Measurements from ENCODE around the gene TXNDC11. TPM values are rescaled to one million over a fixed set of nuclear protein-coding genes. Genes with fewer than 3 reads are reported as not detected.

The TXNDC11 gene
- total RNA-seq, 1 donor from 2014 or later: 29.0 TPM

DNA sequence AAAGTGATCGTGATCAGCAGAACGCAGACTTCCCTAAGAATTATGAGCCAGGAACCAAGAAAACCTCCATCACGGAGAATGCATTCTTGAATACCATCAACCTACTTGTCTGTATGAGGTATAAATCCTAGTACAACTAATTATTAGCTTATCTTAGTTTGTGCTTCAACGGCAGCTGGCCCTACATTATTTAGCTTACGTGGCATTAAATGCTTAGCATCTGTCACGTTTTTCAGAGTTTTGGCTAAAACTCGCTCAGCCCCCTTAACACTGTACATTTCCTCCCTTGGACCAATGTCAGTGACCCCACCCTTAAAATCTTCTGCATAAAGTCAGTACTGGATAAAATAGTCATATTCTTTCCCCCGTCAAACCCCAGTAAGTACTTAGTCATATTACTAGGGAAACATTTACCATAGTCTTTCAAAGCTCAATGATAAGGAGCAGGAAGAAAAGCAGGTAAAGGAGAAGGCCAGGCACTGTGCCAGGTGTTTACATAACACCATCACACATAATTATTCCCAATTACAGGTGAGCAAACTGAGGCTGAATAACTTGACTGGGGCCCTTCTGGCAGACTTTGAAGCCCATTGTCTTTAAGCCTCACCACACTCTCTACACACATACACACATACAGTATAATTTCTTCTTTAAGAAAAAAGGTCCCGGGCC, 16.6 kb upstream of the TXNDC11 start:
- no peaks in the 10 kb centered on the region for H3K27me3 Mint-ChIP-seq (ENCODE audit: low read depth, unreplicated experiment)
- Histone ChIP-seq H4K20me1 (ENCODE audit: insufficient read depth, low read length) (peaks cover 34% of the 10 kb centered on the region), H3K27me3 (ENCODE audit: insufficient read depth, low read length) (no peaks in the 10 kb centered on the region), H3K4me3 (ENCODE audit: insufficient read depth, low read depth, low read length) (no peak overlapping the region), H3K4me2 (ENCODE audit: low read length) (no peak overlapping the region), H3K36me3 (ENCODE audit: insufficient read depth, low read length) (peaks cover 52% of the 10 kb centered on the region), H3K27ac (ENCODE audit: low read depth, low read length) (no peak overlapping the region), H3K9me3 (ENCODE audit: insufficient read depth, low read depth, low read length) (no peaks in the 10 kb centered on the region), H3K79me2 (ENCODE audit: insufficient read depth, low read length) (peaks cover 5% of the 10 kb centered on the region), H2AFZ (ENCODE audit: low read depth, low read length) (no peak overlapping the region), H3K4me1 (ENCODE audit: insufficient read depth, low read length) (peaks cover 15% of the 10 kb centered on the region), H3K9ac (ENCODE audit: low read length) (no peak overlapping the region)
- H3K4me1 Mint-ChIP-seq (ENCODE audit: low read depth, unreplicated experiment): peaks cover 16% of the 10 kb centered on the region
- FAIRE-seq: no peak
- H3K9me3 Mint-ChIP-seq (ENCODE audit: unreplicated experiment): no peaks in the 10 kb centered on the region
- TF ChIP-seq, protein P1, sequence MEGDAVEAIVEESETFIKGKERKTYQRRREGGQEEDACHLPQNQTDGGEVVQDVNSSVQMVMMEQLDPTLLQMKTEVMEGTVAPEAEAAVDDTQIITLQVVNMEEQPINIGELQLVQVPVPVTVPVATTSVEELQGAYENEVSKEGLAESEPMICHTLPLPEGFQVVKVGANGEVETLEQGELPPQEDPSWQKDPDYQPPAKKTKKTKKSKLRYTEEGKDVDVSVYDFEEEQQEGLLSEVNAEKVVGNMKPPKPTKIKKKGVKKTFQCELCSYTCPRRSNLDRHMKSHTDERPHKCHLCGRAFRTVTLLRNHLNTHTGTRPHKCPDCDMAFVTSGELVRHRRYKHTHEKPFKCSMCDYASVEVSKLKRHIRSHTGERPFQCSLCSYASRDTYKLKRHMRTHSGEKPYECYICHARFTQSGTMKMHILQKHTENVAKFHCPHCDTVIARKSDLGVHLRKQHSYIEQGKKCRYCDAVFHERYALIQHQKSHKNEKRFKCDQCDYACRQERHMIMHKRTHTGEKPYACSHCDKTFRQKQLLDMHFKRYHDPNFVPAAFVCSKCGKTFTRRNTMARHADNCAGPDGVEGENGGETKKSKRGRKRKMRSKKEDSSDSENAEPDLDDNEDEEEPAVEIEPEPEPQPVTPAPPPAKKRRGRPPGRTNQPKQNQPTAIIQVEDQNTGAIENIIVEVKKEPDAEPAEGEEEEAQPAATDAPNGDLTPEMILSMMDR (IDR thresholded peaks at IDR 0.05; ENCODE audit: insufficient read depth, low read depth, low read length): no peak
- TF ChIP-seq EZH2 (IDR thresholded peaks at IDR 0.05; ENCODE audit: insufficient read depth, low read length): no peak
- H3K27ac Mint-ChIP-seq (ENCODE audit: unreplicated experiment): no peak overlapping the region
- H3K4me3 Mint-ChIP-seq (ENCODE audit: unreplicated experiment): no peak overlapping the region
- no peak for DNase-seq (ENCODE audit: low read depth)
- peaks cover 29% of the 10 kb centered on the region for H3K36me3 Mint-ChIP-seq (ENCODE audit: low read depth, unreplicated experiment)

- no peaks in the 10 kb centered on the region for H3K27me3 Mint-ChIP-seq (ENCODE audit: low read depth, unreplicated experiment)
- no peak for FAIRE-seq
- peaks cover 16% of the 10 kb centered on the region for H3K4me1 Mint-ChIP-seq (ENCODE audit: low read depth, unreplicated experiment)
- Histone ChIP-seq H2AFZ (ENCODE audit: low read depth, low read length) (no peak overlapping the region), H3K4me2 (ENCODE audit: low read length) (peak overlapping the region; percentile 62), H3K9me3 (ENCODE audit: insufficient read depth, low read depth, low read length) (no peaks in the 10 kb centered on the region), H3K4me1 (ENCODE audit: insufficient read depth, low read length) (peaks cover 15% of the 10 kb centered on the region), H3K27ac (ENCODE audit: low read depth, low read length) (peak overlapping the region; percentile 44), H3K79me2 (ENCODE audit: insufficient read depth, low read length) (peaks cover 5% of the 10 kb centered on the region), H3K4me3 (ENCODE audit: insufficient read depth, low read depth, low read length) (no peak overlapping the region), H3K36me3 (ENCODE audit: insufficient read depth, low read length) (peaks cover 53% of the 10 kb centered on the region), H4K20me1 (ENCODE audit: insufficient read depth, low read length) (peaks cover 38% of the 10 kb centered on the region), H3K27me3 (ENCODE audit: insufficient read depth, low read length) (no peaks in the 10 kb centered on the region), H3K9ac (ENCODE audit: low read length) (peak overlapping the region; percentile 29)
- no peak for TF ChIP-seq EZH2 (IDR thresholded peaks at IDR 0.05; ENCODE audit: insufficient read depth, low read length)
- TF ChIP-seq, protein P1 (IDR thresholded peaks at IDR 0.05; ENCODE audit: insufficient read depth, low read depth, low read length): no peak
- H3K4me3 Mint-ChIP-seq (ENCODE audit: unreplicated experiment): no peak overlapping the region
- DNase-seq (ENCODE audit: low read depth): peak; percentile 81
- peaks cover 25% of the 10 kb centered on the region for H3K36me3 Mint-ChIP-seq (ENCODE audit: low read depth, unreplicated experiment)
- H3K27ac Mint-ChIP-seq (ENCODE audit: unreplicated experiment): peak overlapping the region; percentile 30
- H3K9me3 Mint-ChIP-seq (ENCODE audit: unreplicated experiment): no peaks in the 10 kb centered on the region
Observed at GRCh38 chr16:11757671-11758545, 15.3 kb upstream of the TXNDC11 start.
